Thyroid gland (tissue), 4 donors: ENCODE results near the gene CLCN3.

ENCODE experiments used
- POLR2A ChIP-seq, 2 donors: fragments of 450-650 bp; IDR thresholded peaks; one replicate each; pipeline ENCODE4 v1.6.1; 2017; ENCODE audit warnings: antibody characterized with exemption in 2 of 2, mild to moderate bottlenecking in 2 of 2, moderate library complexity in 1 of 2
- TF ChIP-seq, protein P1 (sequence below), 6 experiments: fragments of 200-600 bp in 3 of 6; fragments of 450-650 bp in 3 of 6; sonication (generic) in 3 of 6; IDR thresholded peaks; one replicate each; pipeline ENCODE4 v1.5.1; 2016 to 2019; ENCODE audit warnings: antibody characterized with exemption in 6 of 6, mild to moderate bottlenecking in 2 of 6, inconsistent platforms in 1 of 6, moderate library complexity in 1 of 6

DNA sequence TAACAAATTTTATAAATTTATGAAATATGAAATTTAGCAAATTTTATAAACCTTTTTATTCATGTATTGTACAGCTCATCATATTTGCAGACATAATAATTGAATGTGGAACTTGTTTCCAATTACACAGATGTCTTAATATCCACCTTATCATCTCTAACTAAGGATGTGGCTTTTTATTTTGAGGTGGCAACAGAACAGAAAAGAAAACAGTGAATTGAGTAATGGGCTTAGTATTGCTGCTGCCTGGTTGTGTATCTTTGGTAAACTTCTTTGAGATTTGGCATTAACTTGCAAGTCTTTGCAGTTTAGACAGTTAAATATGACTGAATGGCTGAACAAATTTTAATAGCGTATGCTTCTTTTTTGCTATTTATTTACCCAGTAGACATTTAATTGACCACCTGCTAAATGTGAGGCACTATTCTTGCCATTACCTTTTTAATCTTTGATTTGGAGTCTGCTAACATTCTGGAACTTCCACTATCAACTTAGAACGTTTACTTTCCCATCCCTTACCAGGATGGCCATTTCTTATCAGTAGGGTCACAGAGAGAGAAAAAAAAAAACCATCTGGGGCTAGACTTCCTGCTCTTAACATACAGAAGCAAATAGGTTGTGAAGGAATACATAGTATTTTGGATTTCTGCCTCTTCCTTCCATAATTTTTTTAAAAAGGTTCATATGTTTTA is 44.8 kb downstream of the CLCN3 start:
- TF ChIP-seq, protein P1, sequence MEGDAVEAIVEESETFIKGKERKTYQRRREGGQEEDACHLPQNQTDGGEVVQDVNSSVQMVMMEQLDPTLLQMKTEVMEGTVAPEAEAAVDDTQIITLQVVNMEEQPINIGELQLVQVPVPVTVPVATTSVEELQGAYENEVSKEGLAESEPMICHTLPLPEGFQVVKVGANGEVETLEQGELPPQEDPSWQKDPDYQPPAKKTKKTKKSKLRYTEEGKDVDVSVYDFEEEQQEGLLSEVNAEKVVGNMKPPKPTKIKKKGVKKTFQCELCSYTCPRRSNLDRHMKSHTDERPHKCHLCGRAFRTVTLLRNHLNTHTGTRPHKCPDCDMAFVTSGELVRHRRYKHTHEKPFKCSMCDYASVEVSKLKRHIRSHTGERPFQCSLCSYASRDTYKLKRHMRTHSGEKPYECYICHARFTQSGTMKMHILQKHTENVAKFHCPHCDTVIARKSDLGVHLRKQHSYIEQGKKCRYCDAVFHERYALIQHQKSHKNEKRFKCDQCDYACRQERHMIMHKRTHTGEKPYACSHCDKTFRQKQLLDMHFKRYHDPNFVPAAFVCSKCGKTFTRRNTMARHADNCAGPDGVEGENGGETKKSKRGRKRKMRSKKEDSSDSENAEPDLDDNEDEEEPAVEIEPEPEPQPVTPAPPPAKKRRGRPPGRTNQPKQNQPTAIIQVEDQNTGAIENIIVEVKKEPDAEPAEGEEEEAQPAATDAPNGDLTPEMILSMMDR (IDR thresholded peaks at IDR 0.05), result no peak
- TF ChIP-seq POLR2A (IDR thresholded peaks at IDR 0.05), result no peak
